ENCODE measurements around the gene LGI4. TPM values are rescaled to one million over a fixed set of nuclear protein-coding genes. Genes with fewer than 3 reads are reported as not detected.

Gene LGI4
- 2.8 and 6.4 TPM in 2 replicates for polyA plus RNA-seq

GRCh38 chr19:35134601-35135242 is at the start of gene LGI4:
Gene LGI4, minus strand, starts transcription at chr19:35135059. Its CDS starts 379 bp downstream, at chr19:35134680.

GRCh38 chr19:35154525-35155406 is 19.9 kb upstream of the LGI4 start, which contains the start of gene FXYD5:
Gene FXYD5, plus strand, starts transcription at chr19:35154735. Its CDS starts 816 bp downstream, at chr19:35155551.

GRCh38 chr19:35143231-35143715 is 8.4 kb upstream of the LGI4 start, which contains the start of gene FXYD7:
Gene FXYD7, plus strand, starts transcription at chr19:35143255. Its CDS starts 79 bp downstream, at chr19:35143334.

GRCh38 chr19:35138305-35138892 is 3.5 kb upstream of the LGI4 start, which contains the start of gene FXYD1:
Gene FXYD1, plus strand, starts transcription at chr19:35138824. Its CDS starts 1,256 bp downstream, at chr19:35140080.

GRCh38 chr19:35115177-35115951 is 19.5 kb downstream of the LGI4 start, which contains the start of gene FXYD3:
Gene FXYD3, plus strand, starts transcription at chr19:35115823. Its CDS starts 3,554 bp downstream, at chr19:35119377.

Other genes starting within 250 kb of the LGI4 start
- gene ZNF30, start 208.2 kb downstream of the LGI4 start, polyA plus RNA-seq: 4.4 and 4.6 TPM in 2 replicates
- gene ZNF792, start 170.8 kb downstream of the LGI4 start, polyA plus RNA-seq: 0.50 TPM in 1 of 2 replicates, not detected in the other
- 0.64 and 1.0 TPM in 2 replicates for gene GRAMD1A, start 134.7 kb downstream of the LGI4 start, polyA plus RNA-seq
- 1.9 and 2.0 TPM in 2 replicates for gene SCN1B, start 104.6 kb downstream of the LGI4 start, polyA plus RNA-seq
- 0.13 and 0.67 TPM in 2 replicates for gene HPN, start 93.3 kb downstream of the LGI4 start, polyA plus RNA-seq
- 0.67 and 3.5 TPM in 2 replicates for gene FXYD3, start 19.2 kb downstream of the LGI4 start, polyA plus RNA-seq
- 6.4 and 8.3 TPM in 2 replicates for gene FXYD1, start 3.8 kb upstream of the LGI4 start, polyA plus RNA-seq
- 62.3 and 64.4 TPM in 2 replicates for gene FXYD7, start 8.2 kb upstream of the LGI4 start, polyA plus RNA-seq
- gene FXYD5, start 19.7 kb upstream of the LGI4 start, polyA plus RNA-seq: 7.1 TPM in 1 of 2 replicates, not detected in the other
- not detected in 2 replicates for gene FAM187B, start 93.7 kb upstream of the LGI4 start, polyA plus RNA-seq
- not detected in 2 replicates for gene LSR, start 113.9 kb upstream of the LGI4 start, polyA plus RNA-seq
- 2.9 and 3.9 TPM in 2 replicates for gene USF2, start 133.9 kb upstream of the LGI4 start, polyA plus RNA-seq
- gene HAMP, start 147.5 kb upstream of the LGI4 start, polyA plus RNA-seq: 0.79 TPM in 1 of 2 replicates, not detected in the other
- gene MAG, start 157.1 kb upstream of the LGI4 start, polyA plus RNA-seq: 0.22 TPM in 1 of 2 replicates, not detected in the other
- 0.28 TPM in 1 of 2 replicates, not detected in the other for gene CD22, start 194.1 kb upstream of the LGI4 start, polyA plus RNA-seq
- gene FFAR1, start 212.8 kb upstream of the LGI4 start, polyA plus RNA-seq: not detected in 2 replicates
- not detected in 2 replicates for gene FFAR3, start 223.4 kb upstream of the LGI4 start, polyA plus RNA-seq
- gene GPR42, start 236.0 kb upstream of the LGI4 start, polyA plus RNA-seq: not detected in 2 replicates